Hypothalamus (tissue), 51 donors: ENCODE measurements around the gene IL17B.

Experiments used
- DNase-seq, 51 donors: peaks; one replicate each; lab custom pipeline; 2025; lab: John Stamatoyannopoulos, UW

IL17B gene

GRCh38 chr5:149381261-149381985 is 2.3 kb upstream of the IL17B start:
- no peak for DNase-seq

GRCh38 chr5:149380466-149381121 is 1.5 kb upstream of the IL17B start:
- DNase-seq, result no peak

- no peak for DNase-seq
These were observed 804 bp upstream of the IL17B start for GRCh38 chr5:149379818-149380374.

GRCh38 chr5:149378241-149378820 is 761 bp downstream of the IL17B start:
- DNase-seq, result no peak

GRCh38 chr5:149376711-149377447 is 2.2 kb downstream of the IL17B start:
- DNase-seq, result no peak

- DNase-seq, result no peak
These were observed 3.0 kb downstream of the IL17B start for GRCh38 chr5:149376104-149376503.

GRCh38 chr5:149375434-149375833 is 3.7 kb downstream of the IL17B start:
- DNase-seq, result no peak

GRCh38 chr5:149374801-149375200 is 4.3 kb downstream of the IL17B start:
- no peak for DNase-seq

- no peak for DNase-seq
These were observed 4.8 kb downstream of the IL17B start for GRCh38 chr5:149374303-149374702.

GRCh38 chr5:149372932-149373331 is 6.2 kb downstream of the IL17B start:
- DNase-seq, result no peak

- no peak for DNase-seq
These were observed 6.9 kb downstream of the IL17B start for GRCh38 chr5:149372076-149372795.

GRCh38 chr5:149371296-149371962 is 7.7 kb downstream of the IL17B start:
- peak in 26 of 51 donors; percentile 5 to 66 (median 22) for DNase-seq

GRCh38 chr5:149370878-149371277 is 8.2 kb downstream of the IL17B start:
- DNase-seq, result no peak

GRCh38 chr5:149367972-149368645 is 11.0 kb downstream of the IL17B start:
- no peak for DNase-seq

- DNase-seq, result peak in 22 of 51 donors; percentile 6 to 56 (median 23)
These were observed 11.7 kb downstream of the IL17B start for GRCh38 chr5:149367249-149367971.

- DNase-seq, result no peak
These were observed 12.8 kb downstream of the IL17B start for GRCh38 chr5:149366169-149366729.

- DNase-seq, result no peak
These were observed 13.7 kb downstream of the IL17B start for GRCh38 chr5:149365418-149365817.

- no peak for DNase-seq
These were observed 14.4 kb downstream of the IL17B start for GRCh38 chr5:149364719-149365118.
